ENCODE results near the gene SEPHS1. TPM values are rescaled to one million over a fixed set of nuclear protein-coding genes. Genes with fewer than 3 reads are reported as not detected.

The SEPHS1 gene
- total and polyA plus RNA-seq, 2 donors from 2014 or later, result 48.8 to 53.5 TPM

GRCh38 chr10:13376297-13376696 is 28.2 kb upstream of the SEPHS1 start:
- H3K9ac ChIP-seq (ENCODE audit: low read length in 3 of 3), result no peak overlapping the region
- no peaks in the 10 kb centered on the region for H3K4me1 ChIP-seq (ENCODE audit: control insufficient read depth in 2 of 3, insufficient read depth in 2 of 3, low read depth in 1 of 3, low read length in 3 of 3)
- no peaks in the 10 kb centered on the region for H3K36me3 ChIP-seq (ENCODE audit: control insufficient read depth in 2 of 3, insufficient read depth in 3 of 3, low read length in 3 of 3)
- no peaks in the 10 kb centered on the region for H3K27me3 ChIP-seq (ENCODE audit: control insufficient read depth, insufficient read depth, low read length)
- no peaks in the 10 kb centered on the region for H3K9me3 ChIP-seq (ENCODE audit: control insufficient read depth in 2 of 3, insufficient read depth in 1 of 3, low read length in 3 of 3)
- no peak for TF ChIP-seq CTCF (IDR thresholded peaks at IDR 0.05; ENCODE audit: borderline replicate concordance, extremely low read depth, insufficient read depth)
- FAIRE-seq, result no peak
- intact Hi-C loops (cut with DNase I), result loop anchor here (10.0 kb wide), 1 partner anchor 159 kb away; no protein-coding TSS in a partner anchor
- H3K4me3 ChIP-seq (ENCODE audit: low read length in 3 of 3), result no peak overlapping the region
- H3K27ac ChIP-seq (ENCODE audit: low read depth in 2 of 2, low read length in 2 of 2), result no peak overlapping the region
- DNase-seq, result no peak

DNA sequence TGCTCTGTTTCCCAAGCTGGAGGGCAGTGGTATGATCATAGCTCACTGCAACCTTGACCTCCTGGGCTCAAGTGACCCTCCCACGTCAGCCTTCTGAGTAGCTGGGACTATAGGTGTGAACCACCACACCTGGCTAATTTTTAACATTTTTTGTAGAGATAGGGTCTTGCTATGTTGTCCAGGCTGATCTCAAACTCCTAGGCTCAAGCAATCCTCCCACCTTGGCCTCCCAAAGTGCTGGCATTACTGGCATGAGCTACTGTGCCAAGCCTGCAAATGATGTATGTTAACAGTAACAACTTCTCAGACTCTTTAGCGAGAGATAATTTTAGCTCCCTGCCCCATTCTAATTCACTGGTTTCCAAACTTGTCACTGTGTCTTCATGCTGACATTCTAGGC is 27.7 kb upstream of the SEPHS1 start:
- no peak overlapping the region for H3K4me3 ChIP-seq (ENCODE audit: low read length in 3 of 3)
- no peaks in the 10 kb centered on the region for H3K27me3 ChIP-seq (ENCODE audit: control insufficient read depth, insufficient read depth, low read length)
- no peak for TF ChIP-seq CTCF (IDR thresholded peaks at IDR 0.05; ENCODE audit: borderline replicate concordance, extremely low read depth, insufficient read depth)
- intact Hi-C loops (cut with DNase I), result loop anchor here (10.0 kb wide), 1 partner anchor 159 kb away; no protein-coding TSS in a partner anchor
- H3K27ac ChIP-seq (ENCODE audit: low read depth in 2 of 2, low read length in 2 of 2), result no peak overlapping the region
- no peaks in the 10 kb centered on the region for H3K36me3 ChIP-seq (ENCODE audit: control insufficient read depth in 2 of 3, insufficient read depth in 3 of 3, low read length in 3 of 3)
- H3K4me1 ChIP-seq (ENCODE audit: control insufficient read depth in 2 of 3, insufficient read depth in 2 of 3, low read depth in 1 of 3, low read length in 3 of 3), result no peaks in the 10 kb centered on the region
- FAIRE-seq, result no peak
- no peak overlapping the region for H3K9ac ChIP-seq (ENCODE audit: low read length in 3 of 3)
- H3K9me3 ChIP-seq (ENCODE audit: control insufficient read depth in 2 of 3, insufficient read depth in 1 of 3, low read length in 3 of 3), result no peaks in the 10 kb centered on the region
- no peak for DNase-seq

DNA sequence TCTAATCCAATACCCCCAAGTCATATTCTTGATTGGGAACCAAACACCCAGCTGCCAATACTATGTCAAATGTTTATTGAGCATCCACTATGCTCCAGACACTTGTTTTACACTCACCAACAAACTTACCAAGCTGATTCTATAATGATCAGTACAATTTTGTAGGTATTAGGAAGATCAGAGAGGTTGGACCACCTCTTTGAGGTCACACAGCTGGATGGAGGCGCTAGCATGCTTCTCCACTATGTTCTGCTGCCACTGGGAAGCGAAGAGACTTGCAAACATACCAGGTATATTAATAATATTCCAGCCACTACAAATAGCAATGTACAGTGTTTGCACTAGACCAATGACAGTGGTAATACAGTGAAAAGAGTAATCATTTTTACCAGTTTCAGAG is 25.6 kb upstream of the SEPHS1 start:
- intact Hi-C loops (cut with DNase I), result loop anchor here (10.0 kb wide), 1 partner anchor 161 kb away; no protein-coding TSS in a partner anchor
- Histone ChIP-seq H3K27me3 (ENCODE audit: control insufficient read depth, insufficient read depth, low read length) (no peaks in the 10 kb centered on the region), H3K9me3 (ENCODE audit: control insufficient read depth in 2 of 3, insufficient read depth in 1 of 3, low read length in 3 of 3) (no peaks in the 10 kb centered on the region), H3K36me3 (ENCODE audit: control insufficient read depth in 2 of 3, insufficient read depth in 3 of 3, low read length in 3 of 3) (no peaks in the 10 kb centered on the region), H3K27ac (ENCODE audit: low read depth in 2 of 2, low read length in 2 of 2) (no peak overlapping the region), H3K4me1 (ENCODE audit: control insufficient read depth in 2 of 3, insufficient read depth in 2 of 3, low read depth in 1 of 3, low read length in 3 of 3) (no peaks in the 10 kb centered on the region), H3K9ac (ENCODE audit: low read length in 3 of 3) (no peak overlapping the region), H3K4me3 (ENCODE audit: low read length in 3 of 3) (no peak overlapping the region)
- TF ChIP-seq CTCF (IDR thresholded peaks at IDR 0.05; ENCODE audit: borderline replicate concordance, extremely low read depth, insufficient read depth), result no peak
- FAIRE-seq, result no peak
- DNase-seq, result no peak

DNA sequence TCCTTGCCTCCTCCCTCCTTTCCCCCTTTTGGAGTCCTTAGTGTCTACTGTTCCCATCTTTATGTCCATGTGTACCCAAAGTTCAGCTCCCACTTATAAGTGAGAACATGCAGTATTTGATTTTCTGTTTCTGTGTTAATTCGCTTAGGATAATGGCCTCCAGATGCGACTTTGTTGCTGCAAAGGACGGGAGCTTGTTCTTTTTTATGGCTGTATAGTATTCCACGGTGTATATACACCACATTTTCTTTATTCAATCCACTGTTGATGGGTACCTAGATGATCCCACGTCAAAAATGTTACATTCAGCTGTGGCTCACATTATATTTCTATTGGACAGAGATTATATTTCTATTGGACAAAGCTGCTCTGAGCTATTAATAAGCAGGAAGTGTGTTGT is 24.4 kb upstream of the SEPHS1 start:
- intact Hi-C loops (cut with DNase I), result loop anchor here (10.0 kb wide), 1 partner anchor 162 kb away; no protein-coding TSS in a partner anchor
- no peaks in the 10 kb centered on the region for H3K36me3 ChIP-seq (ENCODE audit: control insufficient read depth in 2 of 3, insufficient read depth in 3 of 3, low read length in 3 of 3)
- TF ChIP-seq CTCF (IDR thresholded peaks at IDR 0.05; ENCODE audit: borderline replicate concordance, extremely low read depth, insufficient read depth), result no peak
- no peak overlapping the region for H3K4me3 ChIP-seq (ENCODE audit: low read length in 3 of 3)
- H3K4me1 ChIP-seq (ENCODE audit: control insufficient read depth in 2 of 3, insufficient read depth in 2 of 3, low read depth in 1 of 3, low read length in 3 of 3), result no peaks in the 10 kb centered on the region
- H3K27ac ChIP-seq (ENCODE audit: low read depth in 2 of 2, low read length in 2 of 2), result no peak overlapping the region
- DNase-seq (no peak), FAIRE-seq (no peak)
- H3K9me3 ChIP-seq (ENCODE audit: control insufficient read depth in 2 of 3, insufficient read depth in 1 of 3, low read length in 3 of 3), result no peaks in the 10 kb centered on the region
- H3K27me3 ChIP-seq (ENCODE audit: control insufficient read depth, insufficient read depth, low read length), result no peaks in the 10 kb centered on the region
- no peak overlapping the region for H3K9ac ChIP-seq (ENCODE audit: low read length in 3 of 3)
